ENCODE measurements around the gene NEK11. TPM values are rescaled to one million over a fixed set of nuclear protein-coding genes. Genes with fewer than 3 reads are reported as not detected.

The NEK11 gene
- total RNA-seq, 2 experiments from 2014 or later: 1.6 to 4.2 TPM

DNA sequence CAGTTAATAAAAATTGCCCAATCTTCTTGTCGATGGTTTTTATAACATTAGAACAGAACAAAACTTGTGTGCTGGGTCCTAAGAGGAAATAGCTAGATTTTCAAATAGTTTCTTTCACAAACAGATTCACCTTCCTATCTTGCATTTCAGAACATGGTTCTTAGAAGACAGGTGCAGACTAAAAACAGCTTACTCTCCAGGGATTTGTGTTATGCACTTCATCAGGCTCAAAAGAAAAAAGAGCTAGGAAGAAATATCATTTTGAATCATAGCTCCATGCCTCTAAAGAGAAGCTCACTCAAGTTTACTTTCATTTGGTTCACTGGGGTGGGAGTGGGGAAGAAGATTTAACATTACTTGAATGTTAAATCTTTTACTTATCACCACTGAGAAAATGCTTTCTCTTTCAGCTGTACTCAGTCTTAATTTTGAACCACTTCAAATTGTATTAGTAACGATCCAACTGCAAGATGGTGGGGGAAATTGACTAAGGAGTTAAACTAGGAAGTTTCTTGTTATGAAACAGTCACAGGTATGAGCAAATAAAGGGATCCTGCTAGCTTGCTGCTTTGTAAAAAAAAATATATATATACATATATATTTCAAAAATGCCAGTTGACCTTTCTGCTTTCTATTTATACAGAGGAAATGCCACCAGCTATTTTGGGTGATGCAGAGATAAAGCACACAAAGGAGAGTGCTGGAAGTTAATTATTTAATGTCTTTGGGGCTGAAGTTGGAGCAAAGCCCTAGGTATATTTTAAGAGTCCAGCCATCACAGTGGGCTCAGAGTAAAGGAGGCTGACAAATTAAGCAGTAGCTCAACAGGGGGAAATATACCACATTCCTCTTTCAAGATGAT, 326.6 kb downstream of the NEK11 start:
- H3K27me3 ChIP-seq (ENCODE audit: control insufficient read depth in 1 of 2, insufficient read depth in 2 of 2, low read length in 2 of 2): no peaks in the 10 kb centered on the region
- TF ChIP-seq, protein P1, sequence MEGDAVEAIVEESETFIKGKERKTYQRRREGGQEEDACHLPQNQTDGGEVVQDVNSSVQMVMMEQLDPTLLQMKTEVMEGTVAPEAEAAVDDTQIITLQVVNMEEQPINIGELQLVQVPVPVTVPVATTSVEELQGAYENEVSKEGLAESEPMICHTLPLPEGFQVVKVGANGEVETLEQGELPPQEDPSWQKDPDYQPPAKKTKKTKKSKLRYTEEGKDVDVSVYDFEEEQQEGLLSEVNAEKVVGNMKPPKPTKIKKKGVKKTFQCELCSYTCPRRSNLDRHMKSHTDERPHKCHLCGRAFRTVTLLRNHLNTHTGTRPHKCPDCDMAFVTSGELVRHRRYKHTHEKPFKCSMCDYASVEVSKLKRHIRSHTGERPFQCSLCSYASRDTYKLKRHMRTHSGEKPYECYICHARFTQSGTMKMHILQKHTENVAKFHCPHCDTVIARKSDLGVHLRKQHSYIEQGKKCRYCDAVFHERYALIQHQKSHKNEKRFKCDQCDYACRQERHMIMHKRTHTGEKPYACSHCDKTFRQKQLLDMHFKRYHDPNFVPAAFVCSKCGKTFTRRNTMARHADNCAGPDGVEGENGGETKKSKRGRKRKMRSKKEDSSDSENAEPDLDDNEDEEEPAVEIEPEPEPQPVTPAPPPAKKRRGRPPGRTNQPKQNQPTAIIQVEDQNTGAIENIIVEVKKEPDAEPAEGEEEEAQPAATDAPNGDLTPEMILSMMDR (IDR thresholded peaks at IDR 0.05): no peak
- Mint-ChIP-seq H3K27me3 (peaks cover 6% of the 10 kb centered on the region), H3K27ac (no peak overlapping the region), H3K36me3 (ENCODE audit: low read depth) (no peaks in the 10 kb centered on the region), H3K4me1 (ENCODE audit: low read depth) (no peaks in the 10 kb centered on the region), H3K4me3 (no peak overlapping the region), H3K9me3 (no peaks in the 10 kb centered on the region)
- no peaks in the 10 kb centered on the region for H3K4me1 ChIP-seq (ENCODE audit: insufficient read depth, low read length)
- ATAC-seq (ENCODE audit: poor library complexity): no peak
- H3K9me3 ChIP-seq (ENCODE audit: control insufficient read depth in 1 of 2, insufficient read depth in 1 of 2, low read length in 2 of 2): no peaks in the 10 kb centered on the region
- no peaks in the 10 kb centered on the region for H3K36me3 ChIP-seq (ENCODE audit: insufficient read depth, low read length)
- no peak overlapping the region for H3K4me3 ChIP-seq (ENCODE audit: low read length)
- DNase-seq: no peak
- ChIA-PET POLR2A (no interaction called here), CTCF (no interaction called here)
- intact Hi-C loops (cut with DNase I, micrococcal nuclease): no loop called here
- no peak overlapping the region for H3K27ac ChIP-seq (ENCODE audit: low read depth in 1 of 2, low read length in 2 of 2)

DNA sequence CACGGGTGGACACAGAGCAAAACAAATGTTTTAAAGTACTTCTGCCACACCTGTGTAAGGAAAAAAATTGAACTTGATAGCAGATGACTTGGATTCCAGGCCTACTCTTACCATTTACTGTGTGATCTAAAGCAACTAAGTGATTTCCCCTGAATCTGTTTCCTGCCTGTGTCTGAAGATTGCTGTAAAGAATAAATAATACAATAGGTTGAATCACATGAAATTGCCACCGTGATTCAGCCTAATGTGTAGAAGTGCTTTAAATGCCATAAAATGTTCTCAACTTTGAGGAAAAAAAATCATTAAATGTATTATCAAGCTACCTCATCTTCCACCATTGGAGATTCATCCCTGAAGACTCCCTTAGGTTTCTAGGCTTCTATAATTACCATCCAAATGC, 327.3 kb downstream of the NEK11 start:
- no peak overlapping the region for H3K4me3 ChIP-seq (ENCODE audit: low read length)
- H3K9me3 ChIP-seq (ENCODE audit: control insufficient read depth in 1 of 2, insufficient read depth in 1 of 2, low read length in 2 of 2): no peaks in the 10 kb centered on the region
- Mint-ChIP-seq H3K36me3 (ENCODE audit: low read depth) (no peaks in the 10 kb centered on the region), H3K27me3 (peaks cover 11% of the 10 kb centered on the region), H3K9me3 (no peaks in the 10 kb centered on the region), H3K4me1 (ENCODE audit: low read depth) (no peaks in the 10 kb centered on the region), H3K27ac (no peak overlapping the region), H3K4me3 (no peak overlapping the region)
- ATAC-seq (ENCODE audit: poor library complexity) (no peak), DNase-seq (no peak)
- CTCF ChIA-PET: no interaction called here
- peaks cover 0 to 5% of the 10 kb centered on the region in 2 experiments for H3K27me3 ChIP-seq (ENCODE audit: control insufficient read depth in 1 of 2, insufficient read depth in 2 of 2, low read length in 2 of 2)
- POLR2A ChIA-PET: no interaction called here
- intact Hi-C loops (cut with DNase I, micrococcal nuclease): no loop called here
- H3K4me1 ChIP-seq (ENCODE audit: insufficient read depth, low read length): no peaks in the 10 kb centered on the region
- H3K36me3 ChIP-seq (ENCODE audit: insufficient read depth, low read length): no peaks in the 10 kb centered on the region
- TF ChIP-seq, protein P1 (IDR thresholded peaks at IDR 0.05): no peak
- H3K27ac ChIP-seq (ENCODE audit: low read depth in 1 of 2, low read length in 2 of 2): no peak overlapping the region

DNA sequence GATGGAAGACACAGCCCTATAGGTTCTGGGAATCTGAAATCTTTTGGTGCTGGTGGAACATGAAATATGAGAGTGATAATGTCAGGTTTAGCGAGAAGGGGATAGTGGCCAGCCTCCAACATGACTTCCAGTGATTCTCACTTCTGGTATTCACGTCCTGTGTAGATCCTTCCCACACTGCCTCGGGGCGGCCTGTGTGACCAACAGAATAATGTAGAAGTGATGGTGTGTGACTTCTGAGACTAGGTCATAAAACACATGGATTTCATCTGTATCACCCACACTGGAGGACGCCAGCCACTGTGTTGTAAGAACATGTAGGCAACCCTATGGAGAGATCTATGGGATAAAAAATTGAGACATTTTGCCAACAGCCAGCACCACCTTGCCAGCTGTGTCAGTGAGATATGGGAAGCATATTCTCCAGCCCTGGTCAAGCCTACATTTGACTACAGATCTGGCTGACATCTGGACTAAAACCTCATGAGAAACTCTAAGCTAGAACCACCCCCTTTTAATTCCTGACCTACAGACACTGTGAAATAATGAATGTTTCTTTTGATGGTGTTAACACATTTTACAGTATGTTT, 329.4 kb downstream of the NEK11 start:
- H3K36me3 Mint-ChIP-seq (ENCODE audit: low read depth): no peaks in the 10 kb centered on the region
- no peak overlapping the region for H3K4me3 Mint-ChIP-seq
- no peaks in the 10 kb centered on the region for H3K9me3 Mint-ChIP-seq

More for the DNA sequence above, 329.4 kb downstream of the NEK11 start:
- Histone ChIP-seq H3K4me3 (ENCODE audit: low read length) (no peak overlapping the region), H3K27ac (ENCODE audit: low read depth in 1 of 2, low read length in 2 of 2) (no peak overlapping the region), H3K27me3 (ENCODE audit: control insufficient read depth in 1 of 2, insufficient read depth in 2 of 2, low read length in 2 of 2) (peaks cover 0 to 7% of the 10 kb centered on the region in 2 experiments), H3K4me1 (ENCODE audit: insufficient read depth, low read length) (peaks cover 2% of the 10 kb centered on the region), H3K36me3 (ENCODE audit: insufficient read depth, low read length) (no peaks in the 10 kb centered on the region), H3K9me3 (ENCODE audit: control insufficient read depth in 1 of 2, insufficient read depth in 1 of 2, low read length in 2 of 2) (no peaks in the 10 kb centered on the region)
- H3K4me1 Mint-ChIP-seq (ENCODE audit: low read depth): no peaks in the 10 kb centered on the region
- H3K27ac Mint-ChIP-seq: no peak overlapping the region
- intact Hi-C loops (cut with DNase I, micrococcal nuclease): no loop called here
- H3K27me3 Mint-ChIP-seq: peaks cover 29% of the 10 kb centered on the region
- POLR2A ChIA-PET: no interaction called here
- ATAC-seq (ENCODE audit: poor library complexity): no peak
- CTCF ChIA-PET: no interaction called here
- DNase-seq: no peak
- TF ChIP-seq, protein P1 (IDR thresholded peaks at IDR 0.05): no peak

All from CD4-positive, alpha-beta T cell (primary cell).